ENCODE data around the gene CSGALNACT2. TPM values are rescaled to one million over a fixed set of nuclear protein-coding genes. Genes with fewer than 3 reads are reported as not detected.

CSGALNACT2 gene
- total and polyA plus RNA-seq, 10 of the 15 experiments (the other 5 are each of a cell fraction or from before 2014, with no cell fraction given): 2.5 to 12.6 (median 8.7) TPM

DNA sequence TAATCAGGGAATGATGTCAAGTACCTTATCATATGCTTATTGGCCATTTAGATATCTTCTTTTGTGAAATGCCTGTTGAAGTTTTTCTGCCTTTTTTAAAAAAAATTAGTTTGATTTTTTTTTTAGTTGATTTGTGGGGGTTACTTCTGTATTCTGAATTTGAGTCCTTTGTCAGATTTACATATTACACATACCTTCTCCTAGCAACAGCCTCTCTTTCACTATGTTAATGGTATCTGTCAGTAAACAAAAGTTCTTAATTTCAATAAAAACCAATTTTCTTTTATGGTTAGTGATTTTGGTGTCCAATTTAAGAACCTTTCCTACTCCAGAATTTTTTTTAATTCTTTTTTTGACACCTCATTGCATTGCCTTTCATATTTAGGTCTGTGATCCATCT lies 52.0 kb downstream of the CSGALNACT2 start:
- CTCF ChIA-PET: interaction anchor here (1.2 kb wide), 1 partner anchor 14 kb away, joined by 8 read pairs; no protein-coding TSS in a partner anchor
- no peak for FAIRE-seq
- in situ Hi-C loops (cut with MboI) (no loop called here), intact Hi-C loops (cut with micrococcal nuclease; ENCODE audit: unreplicated experiment) (no loop called here)
- RAD21 ChIA-PET (ENCODE audit: unreplicated experiment): no interaction called here
- SMC1A ChIA-PET (ENCODE audit: uncharacterized antibody, unreplicated experiment): interaction anchor here (1.2 kb wide), 1 partner anchor 9 kb away, joined by 3 read pairs; no protein-coding TSS in a partner anchor
- Histone ChIP-seq H3K4me3 (no peak overlapping the region), H3K9ac (ENCODE audit: control insufficient read depth, insufficient read depth, low read length) (no peak overlapping the region), H4K20me1 (ENCODE audit: control insufficient read depth, insufficient read depth) (no peaks in the 10 kb centered on the region), H3K4me1 (ENCODE audit: control insufficient read depth, insufficient read depth, low read length) (no peaks in the 10 kb centered on the region), H3K36me3 (ENCODE audit: control insufficient read depth in 2 of 2, insufficient read depth in 2 of 2, low read length in 1 of 2) (no peaks in the 10 kb centered on the region; a peak in 1 of 4 replicates), H3K27me3 (replicated peaks in 1 of 2; ENCODE audit: control insufficient read depth in 2 of 2, insufficient read depth in 2 of 2, low read length in 1 of 2) (no peaks in the 10 kb centered on the region), H3K79me2 (ENCODE audit: control insufficient read depth, insufficient read depth, low read length) (no peaks in the 10 kb centered on the region), H3K27ac (ENCODE audit: control insufficient read depth, insufficient read depth) (no peak overlapping the region), H3K9me3 (replicated peaks; ENCODE audit: control insufficient read depth, insufficient read depth, low read length) (no peaks in the 10 kb centered on the region), H3K4me2 (ENCODE audit: control insufficient read depth, insufficient read depth) (no peak overlapping the region), H2AFZ (ENCODE audit: control insufficient read depth, low read depth, low read length) (no peak overlapping the region)
- no peak for DNase-seq (ENCODE audit: low read depth, low spot score)
- BruUV-seq (replicated peaks): no TSS peak
- no peak for ATAC-seq
- POLR2A ChIA-PET: no interaction called here
- TF ChIP-seq SPI1 (IDR thresholded peaks at IDR 0.05; ENCODE audit: borderline replicate concordance, insufficient read depth, low read depth, low read length) (no peak), MAX (IDR thresholded peaks at IDR 0.05; ENCODE audit: low read depth, low read length) (no peak), SMAD1 (IDR thresholded peaks at IDR 0.05; ENCODE audit: low read depth, partially characterized antibody) (no peak), TCF3 (IDR thresholded peaks at IDR 0.05; ENCODE audit: borderline replicate concordance, insufficient read depth, low read depth, low read length) (no peak), CEBPZ (IDR thresholded peaks at IDR 0.05; ENCODE audit: low read depth, low read length) (no peak), NRF1 (conservative IDR thresholded peaks at IDR 0.05; ENCODE audit: low read depth, low read length) (no peak), ZNF207 (IDR thresholded peaks at IDR 0.05; ENCODE audit: borderline replicate concordance) (no peak), HDAC2 (IDR thresholded peaks at IDR 0.05) (no peak), RBBP5 (conservative IDR thresholded peaks at IDR 0.05) (no peak), POLR2AphosphoS5 (IDR thresholded peaks at IDR 0.05; ENCODE audit: low read length) (no peak), MTA3 (IDR thresholded peaks at IDR 0.05; ENCODE audit: borderline replicate concordance, low read length) (no peak), NKRF (conservative IDR thresholded peaks at IDR 0.05) (no peak)
- TF ChIP-seq, protein P1, sequence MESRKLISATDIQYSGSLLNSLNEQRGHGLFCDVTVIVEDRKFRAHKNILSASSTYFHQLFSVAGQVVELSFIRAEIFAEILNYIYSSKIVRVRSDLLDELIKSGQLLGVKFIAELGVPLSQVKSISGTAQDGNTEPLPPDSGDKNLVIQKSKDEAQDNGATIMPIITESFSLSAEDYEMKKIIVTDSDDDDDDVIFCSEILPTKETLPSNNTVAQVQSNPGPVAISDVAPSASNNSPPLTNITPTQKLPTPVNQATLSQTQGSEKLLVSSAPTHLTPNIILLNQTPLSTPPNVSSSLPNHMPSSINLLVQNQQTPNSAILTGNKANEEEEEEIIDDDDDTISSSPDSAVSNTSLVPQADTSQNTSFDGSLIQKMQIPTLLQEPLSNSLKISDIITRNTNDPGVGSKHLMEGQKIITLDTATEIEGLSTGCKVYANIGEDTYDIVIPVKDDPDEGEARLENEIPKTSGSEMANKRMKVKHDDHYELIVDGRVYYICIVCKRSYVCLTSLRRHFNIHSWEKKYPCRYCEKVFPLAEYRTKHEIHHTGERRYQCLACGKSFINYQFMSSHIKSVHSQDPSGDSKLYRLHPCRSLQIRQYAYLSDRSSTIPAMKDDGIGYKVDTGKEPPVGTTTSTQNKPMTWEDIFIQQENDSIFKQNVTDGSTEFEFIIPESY (IDR thresholded peaks at IDR 0.05): no peak
- TF ChIP-seq, protein P2, sequence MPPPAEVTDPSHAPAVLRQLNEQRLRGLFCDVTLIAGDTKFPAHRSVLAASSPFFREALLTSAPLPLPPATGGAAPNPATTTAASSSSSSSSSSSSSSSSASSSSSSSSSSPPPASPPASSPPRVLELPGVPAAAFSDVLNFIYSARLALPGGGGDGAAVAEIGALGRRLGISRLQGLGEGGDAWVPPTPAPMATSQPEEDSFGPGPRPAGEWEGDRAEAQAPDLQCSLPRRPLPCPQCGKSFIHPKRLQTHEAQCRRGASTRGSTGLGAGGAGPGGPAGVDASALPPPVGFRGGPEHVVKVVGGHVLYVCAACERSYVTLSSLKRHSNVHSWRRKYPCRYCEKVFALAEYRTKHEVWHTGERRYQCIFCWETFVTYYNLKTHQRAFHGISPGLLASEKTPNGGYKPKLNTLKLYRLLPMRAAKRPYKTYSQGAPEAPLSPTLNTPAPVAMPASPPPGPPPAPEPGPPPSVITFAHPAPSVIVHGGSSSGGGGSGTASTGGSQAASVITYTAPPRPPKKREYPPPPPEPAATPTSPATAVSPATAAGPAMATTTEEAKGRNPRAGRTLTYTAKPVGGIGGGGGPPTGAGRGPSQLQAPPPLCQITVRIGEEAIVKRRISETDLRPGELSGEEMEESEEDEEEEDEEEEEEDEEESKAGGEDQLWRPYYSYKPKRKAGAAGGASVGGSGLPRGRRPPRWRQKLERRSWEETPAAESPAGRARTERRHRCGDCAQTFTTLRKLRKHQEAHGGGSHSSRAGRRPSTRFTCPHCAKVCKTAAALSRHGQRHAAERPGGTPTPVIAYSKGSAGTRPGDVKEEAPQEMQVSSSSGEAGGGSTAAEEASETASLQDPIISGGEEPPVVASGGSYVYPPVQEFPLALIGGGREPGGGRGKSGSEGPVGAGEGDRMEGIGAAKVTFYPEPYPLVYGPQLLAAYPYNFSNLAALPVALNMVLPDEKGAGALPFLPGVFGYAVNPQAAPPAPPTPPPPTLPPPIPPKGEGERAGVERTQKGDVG (CRISPR knock-in tag; IDR thresholded peaks at IDR 0.05): no peak
